ENCODE results near the gene TMEFF2. TPM values are rescaled to one million over a fixed set of nuclear protein-coding genes. Genes with fewer than 3 reads are reported as not detected.
"Not testable (repeated sequence)": the region's sequence is repeated elsewhere in the genome, so short reads cannot be mapped to it uniquely, and the experiment has no call there.

Gene TMEFF2
- total and polyA plus RNA-seq, 12 donors = 0.16 to 2.7 (median 0.58) TPM; not detected in 2

- 45 to 96% (median 68%) methylated on average over 2 of the region's 2 CpGs for WGBS, 4 donors
- no peaks in the 10 kb centered on the region for H3K9me3 ChIP-seq (replicated peaks in 1 of 3)
- H3K4me1 ChIP-seq (replicated peaks in 1 of 2) = no peaks in the 10 kb centered on the region
- TF ChIP-seq POLR2A (IDR thresholded peaks at IDR 0.05) = no peak
- TF ChIP-seq CTCF (IDR thresholded peaks at IDR 0.05) = no peak
- H3K27me3 ChIP-seq = no peaks in the 10 kb centered on the region
- no peak overlapping the region for H3K27ac ChIP-seq
- H3K36me3 ChIP-seq (replicated peaks in 1 of 2) = no peaks in the 10 kb centered on the region
- H3K4me3 ChIP-seq = no peak overlapping the region
- intact Hi-C loops (cut with DNase I) = no loop called here
- DNase-seq = no peak
Observed at GRCh38 chr2:192117705-192118104, 77.0 kb downstream of the TMEFF2 start.

- H3K4me3 ChIP-seq; H3K9me3 ChIP-seq (replicated peaks in 1 of 3); H3K27me3 ChIP-seq; H3K4me1 ChIP-seq (replicated peaks in 1 of 2); H3K36me3 ChIP-seq (replicated peaks in 1 of 2); DNase-seq; intact Hi-C loops (cut with DNase I); H3K27ac ChIP-seq: not testable (repeated sequence)
- 57 to 70% (median 67%) methylated on average over 1 to 2 of the region's 2 CpGs for WGBS, 4 donors
Observed at GRCh38 chr2:192111536-192111935, 83.2 kb downstream of the TMEFF2 start.

DNA sequence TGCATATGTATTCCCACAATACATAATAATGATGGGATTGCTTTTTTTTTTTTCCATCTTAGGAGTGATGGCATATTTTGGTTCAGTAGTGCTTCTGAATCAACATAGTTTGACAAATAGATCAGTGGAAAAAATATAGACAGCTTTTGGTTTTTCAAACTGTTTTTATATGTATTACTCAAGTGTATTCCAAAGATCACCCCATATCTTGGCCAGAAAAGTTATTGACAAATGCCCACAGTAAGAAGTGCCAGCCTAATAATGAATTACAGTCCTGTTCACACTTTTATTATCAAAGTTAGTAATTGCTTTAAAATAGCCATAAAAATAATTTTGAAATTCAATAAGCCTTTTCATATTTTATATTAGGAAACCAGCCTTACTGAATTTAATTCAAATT lies 95.0 kb downstream of the TMEFF2 start:
- no peaks in the 10 kb centered on the region for H3K9me3 ChIP-seq (replicated peaks in 1 of 3)
- intact Hi-C loops (cut with DNase I) = no loop called here
- TF ChIP-seq CTCF (IDR thresholded peaks at IDR 0.05) (no peak), POLR2A (IDR thresholded peaks at IDR 0.05) (no peak)
- no peak for DNase-seq
- no peaks in the 10 kb centered on the region for H3K27me3 ChIP-seq
- H3K36me3 ChIP-seq (replicated peaks in 1 of 2) = no peaks in the 10 kb centered on the region
- H3K4me1 ChIP-seq (replicated peaks in 1 of 2) = no peaks in the 10 kb centered on the region
- no peak overlapping the region for H3K27ac ChIP-seq
- H3K4me3 ChIP-seq = no peak overlapping the region

GRCh38 chr2:192098814-192099491 lies 95.8 kb downstream of the TMEFF2 start:
- Histone ChIP-seq H3K4me1 (replicated peaks in 1 of 2) (no peaks in the 10 kb centered on the region), H3K27ac (no peak overlapping the region), H3K9me3 (replicated peaks in 1 of 3) (no peaks in the 10 kb centered on the region), H3K36me3 (replicated peaks in 1 of 2) (no peaks in the 10 kb centered on the region), H3K4me3 (no peak overlapping the region), H3K27me3 (no peaks in the 10 kb centered on the region)
- intact Hi-C loops (cut with DNase I) = no loop called here
- WGBS, 4 donors = 76 to 89% (median 84%) methylated on average over 2 of the region's 2 CpGs
- DNase-seq = no peak
- no peak for TF ChIP-seq POLR2A (IDR thresholded peaks at IDR 0.05)
- TF ChIP-seq CTCF (IDR thresholded peaks at IDR 0.05) = no peak

- TF ChIP-seq POLR2A (IDR thresholded peaks at IDR 0.05) (no peak), CTCF (IDR thresholded peaks at IDR 0.05) (no peak)
- Histone ChIP-seq H3K4me3 (no peak overlapping the region), H3K36me3 (replicated peaks in 1 of 2) (no peaks in the 10 kb centered on the region), H3K27ac (no peak overlapping the region), H3K4me1 (replicated peaks in 1 of 2) (no peaks in the 10 kb centered on the region), H3K9me3 (replicated peaks in 1 of 3) (no peaks in the 10 kb centered on the region), H3K27me3 (no peaks in the 10 kb centered on the region)
- WGBS, 4 donors = 41 to 51% (median 44%) methylated on average over 1 of the region's 1 CpG
- intact Hi-C loops (cut with DNase I) = no loop called here
- no peak for DNase-seq
Observed at GRCh38 chr2:192091476-192091875, 103.3 kb downstream of the TMEFF2 start.
